CD4-positive, alpha-beta T cell treated with Interleukin-17A for 4 hours (primary cell): Measurements from ENCODE around the gene LMX1B.

ENCODE experiments used
- DNase-seq: peaks from one replicate; pipeline ENCODE4 v3.0.0-alpha.2; 2020; ENCODE audit warnings: mixed read lengths

The LMX1B gene

GRCh38 chr9:126682113-126682810, 68.5 kb downstream of the LMX1B start:
- DNase-seq = no peak

GRCh38 chr9:126682928-126683697, 69.4 kb downstream of the LMX1B start:
- DNase-seq = no peak

- DNase-seq = no peak
Measured at GRCh38 chr9:126683698-126684044, 69.9 kb downstream of the LMX1B start.

DNA sequence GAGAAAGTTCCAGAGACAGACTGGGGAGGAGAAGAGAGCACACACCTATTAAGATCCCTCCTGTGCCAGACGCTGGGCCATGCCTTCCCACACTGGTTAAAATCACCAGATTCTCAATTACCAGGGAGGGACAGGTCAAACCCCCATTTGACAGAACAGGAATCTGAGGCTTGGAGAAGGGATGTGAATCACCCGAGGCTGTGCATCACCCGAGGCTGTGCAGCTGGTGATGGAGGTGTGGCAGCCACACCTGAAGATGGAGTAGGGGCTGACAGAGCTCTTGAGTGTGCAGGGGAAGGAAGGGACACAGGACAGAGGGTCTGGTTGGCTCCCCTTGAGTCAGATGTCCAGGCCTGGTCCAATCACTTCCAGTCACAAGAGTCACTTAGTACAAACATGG, 70.6 kb downstream of the LMX1B start:
- DNase-seq = no peak

DNA sequence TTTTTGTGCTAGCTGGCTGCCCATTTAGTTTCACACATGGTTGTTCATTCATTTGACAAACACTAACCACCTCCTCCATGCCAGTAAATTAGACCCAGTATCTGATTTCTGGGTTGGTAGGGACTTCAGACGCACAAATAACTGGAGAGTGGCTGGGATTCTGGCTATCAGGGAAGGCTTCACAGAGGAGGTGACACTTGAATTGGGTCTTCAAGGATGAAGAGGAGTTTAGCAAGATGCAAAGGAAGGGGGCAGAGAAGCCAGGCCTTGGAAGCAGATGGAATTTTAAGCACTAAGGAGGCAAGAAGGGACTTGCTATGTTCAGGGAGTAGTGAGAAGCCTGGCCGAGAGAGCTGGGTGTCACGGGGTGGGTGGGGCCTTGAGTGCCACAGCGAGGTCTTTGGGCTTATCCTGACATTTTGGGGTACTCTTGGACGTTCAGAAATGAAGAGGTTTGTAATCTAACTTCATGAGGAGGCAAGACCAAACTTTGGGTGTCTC, 71.3 kb downstream of the LMX1B start:
- DNase-seq = no peak

- no peak for DNase-seq
Measured at GRCh38 chr9:126687930-126688461, 74.3 kb downstream of the LMX1B start.

DNA sequence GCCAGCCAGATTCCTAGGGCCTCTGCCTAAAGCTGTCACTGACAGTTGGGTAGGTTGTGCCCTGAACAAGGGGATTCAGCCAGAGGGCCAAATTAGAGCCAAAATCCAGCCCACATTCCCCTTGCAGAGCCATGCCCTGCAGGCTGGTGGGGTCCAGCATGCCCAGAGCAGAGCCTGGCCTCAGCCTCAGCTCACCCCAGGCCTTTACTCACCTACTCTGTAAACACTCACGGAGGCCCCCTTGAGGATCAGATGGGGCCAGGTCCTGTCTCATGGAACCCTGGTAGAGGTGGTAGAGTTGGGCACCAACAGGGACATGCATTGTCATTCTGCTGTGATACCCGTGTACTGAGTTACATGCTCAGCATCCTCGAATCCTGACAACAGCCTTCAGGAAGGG, 74.9 kb downstream of the LMX1B start:
- DNase-seq = no peak

GRCh38 chr9:126689027-126689825, 75.5 kb downstream of the LMX1B start:
- no peak for DNase-seq

- peak; percentile 64 for DNase-seq
Measured at GRCh38 chr9:126690431-126691051, 76.8 kb downstream of the LMX1B start.

DNA sequence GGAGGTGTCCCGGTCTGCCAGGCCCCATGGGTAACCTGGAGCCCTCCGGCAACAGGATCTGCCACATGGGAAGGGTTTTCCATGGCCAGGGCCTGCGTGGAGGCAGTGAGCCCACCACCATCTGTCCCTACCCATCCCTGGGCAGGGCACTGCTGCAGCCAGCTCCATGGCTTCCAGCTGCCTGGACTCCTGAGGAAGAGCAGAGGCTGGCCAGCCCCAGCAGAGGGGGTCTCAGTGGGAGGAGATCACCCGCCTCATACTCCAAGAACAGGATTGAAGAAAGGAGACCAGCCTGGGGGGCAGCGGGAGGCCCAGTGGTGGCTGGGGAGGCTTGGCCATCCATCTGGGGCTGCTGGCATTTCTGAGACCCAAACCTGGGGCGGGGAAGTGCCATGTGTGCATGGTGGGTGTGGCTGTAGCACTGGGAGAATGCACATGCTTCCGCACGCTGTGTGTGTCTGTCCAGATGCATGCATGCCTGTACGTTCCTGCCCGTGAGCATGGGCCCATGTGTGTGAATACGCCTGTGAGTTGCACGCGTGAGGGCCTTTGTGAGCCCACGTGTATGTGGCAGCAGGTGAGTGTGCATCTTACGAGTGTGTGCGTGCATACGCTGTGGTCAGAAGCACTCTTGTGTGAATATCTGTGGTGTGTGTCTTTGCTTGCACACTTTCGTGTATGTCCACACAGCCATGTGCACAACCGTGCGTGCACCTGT, 78.5 kb downstream of the LMX1B start:
- no peak for DNase-seq

GRCh38 chr9:126692759-126693427, 79.2 kb downstream of the LMX1B start:
- no peak for DNase-seq

DNA sequence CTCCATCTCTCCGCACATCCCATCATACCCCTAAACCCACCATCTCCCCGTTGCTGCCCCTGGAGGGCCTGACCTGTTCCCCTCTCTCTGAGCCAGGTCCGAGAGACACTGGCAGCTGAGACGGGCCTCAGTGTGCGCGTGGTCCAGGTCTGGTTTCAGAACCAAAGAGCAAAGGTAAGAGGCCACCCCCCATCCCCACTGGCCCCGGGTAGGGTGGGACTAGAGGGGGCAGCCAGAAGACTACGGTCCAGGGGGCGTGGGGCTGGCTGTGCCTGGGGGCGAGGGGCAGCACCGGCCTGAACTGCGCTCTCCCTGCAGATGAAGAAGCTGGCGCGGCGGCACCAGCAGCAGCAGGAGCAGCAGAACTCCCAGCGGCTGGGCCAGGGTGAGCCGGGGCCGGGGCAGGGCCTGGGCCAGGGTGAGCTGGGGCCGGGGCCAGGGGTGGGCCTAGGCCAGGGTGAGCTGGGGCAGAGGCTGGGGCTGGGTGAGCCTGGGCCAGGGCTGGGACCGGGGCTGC, 79.8 kb downstream of the LMX1B start:
- DNase-seq = no peak

GRCh38 chr9:126694206-126695081, 80.7 kb downstream of the LMX1B start:
- no peak for DNase-seq

DNA sequence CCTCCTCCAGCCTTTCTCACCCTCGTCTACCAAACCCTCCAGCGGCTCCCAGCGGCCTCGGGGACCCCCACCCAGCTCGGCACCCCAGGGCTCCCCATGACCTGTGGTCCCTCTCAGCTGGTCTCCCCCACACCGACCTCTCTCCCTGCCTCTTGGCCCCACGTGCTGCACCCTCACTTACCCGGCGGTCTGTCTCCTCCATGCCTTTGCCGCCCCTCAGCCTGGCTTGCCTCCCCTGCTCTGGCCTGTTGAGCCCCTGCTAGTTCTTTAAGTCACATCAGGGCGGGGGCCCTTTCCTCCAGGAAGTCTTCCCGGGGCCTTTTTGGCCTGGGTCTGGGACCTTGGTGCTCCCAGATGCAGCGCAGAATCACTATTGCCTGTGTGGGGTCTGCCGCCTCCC, 81.5 kb downstream of the LMX1B start:
- no peak for DNase-seq

- DNase-seq = no peak
Measured at GRCh38 chr9:126695701-126696400, 82.1 kb downstream of the LMX1B start.

GRCh38 chr9:126696401-126697145, 82.8 kb downstream of the LMX1B start:
- no peak for DNase-seq

GRCh38 chr9:126697330-126697729, 83.6 kb downstream of the LMX1B start:
- DNase-seq = no peak

DNA sequence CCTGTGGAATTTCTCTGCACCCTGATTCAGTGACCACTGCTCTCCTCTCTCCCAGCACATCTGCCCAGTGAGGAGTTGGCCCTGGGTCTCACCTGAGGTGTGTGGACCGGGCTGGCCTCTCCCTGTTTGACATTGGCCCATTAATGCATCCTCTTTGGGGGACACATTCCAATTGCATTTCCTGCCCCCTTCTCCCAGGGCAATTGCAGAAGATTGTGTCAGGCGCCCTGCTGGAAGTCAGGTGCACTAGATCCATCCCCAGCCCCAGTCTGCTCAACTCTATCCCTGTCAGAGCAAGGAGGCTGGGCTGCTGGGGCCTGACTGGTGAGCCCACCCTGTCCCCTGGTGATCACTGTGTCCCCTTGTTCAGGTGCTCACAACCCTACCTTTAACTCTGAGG, 84.5 kb downstream of the LMX1B start:
- no peak for DNase-seq

DNA sequence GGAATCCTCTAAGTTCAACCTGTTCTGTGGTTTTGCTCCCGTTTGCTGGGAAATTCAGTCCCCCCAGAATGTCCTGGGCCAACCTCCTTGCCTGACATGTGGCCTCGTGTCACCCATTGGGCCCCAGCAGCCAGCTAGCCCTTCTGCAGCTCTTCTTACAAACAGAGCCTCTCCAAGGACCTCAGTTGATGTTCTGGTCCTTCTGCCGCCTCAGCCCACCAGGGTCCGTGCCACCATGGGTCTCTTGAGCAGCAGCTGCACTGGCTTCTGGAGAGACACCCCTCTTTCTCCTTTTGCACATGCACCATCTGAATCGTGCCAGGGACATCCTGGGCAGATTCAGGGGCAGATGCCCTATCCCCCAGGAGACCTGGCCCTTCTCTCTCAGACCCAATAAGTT, 85.0 kb downstream of the LMX1B start:
- DNase-seq = no peak
